Testis (tissue), 2 donors: ENCODE results near the gene SH2D4B.

Experiments
- CTCF ChIP-seq, 3 experiments: fragments of 450-650 bp in 2 of 3; fragments of 200-600 bp in 1 of 3; sonication (generic) in 1 of 3; IDR thresholded peaks; one replicate each; pipeline ENCODE4 v1.5.1; 2016 to 2019; ENCODE audit warnings: antibody characterized with exemption in 3 of 3, mild to moderate bottlenecking in 2 of 3, moderate library complexity in 1 of 3
- POLR2A ChIP-seq: fragments of 450-650 bp; IDR thresholded peaks from one replicate; pipeline ENCODE4 v1.6.1; 2017; ENCODE audit warnings: antibody characterized with exemption, mild to moderate bottlenecking, moderate library complexity

GRCh38 chr10:80524190-80524909 is 13.4 kb upstream of the SH2D4B start:
- TF ChIP-seq POLR2A (no peak), CTCF (IDR thresholded peaks at IDR 0.05) (no peak)
